PC-9 (cell line): ENCODE data around the gene ABHD8. TPM values are rescaled to one million over a fixed set of nuclear protein-coding genes. Genes with fewer than 3 reads are reported as not detected.

Source experiments
- BruUV-seq: library from RNA; stranded (reverse); fragments of 400-500 nt; replicated peaks from 2 replicates; lab custom pipeline; 2021; lab: Mats Ljungman, UMichigan
- CTCF ChIA-PET: fragments of 300-600 bp; sonication (Branson Sonifier 250); formaldehyde crosslinking; loops from one replicate; lab custom pipeline; 2022; ENCODE audit warnings: antibody characterized with exemption; lab: Charles Lee
- POLR2A ChIA-PET: fragments of 300-600 bp; sonication (Branson Sonifier 250); formaldehyde crosslinking; loops from one replicate; lab custom pipeline; 2022; ENCODE audit warnings: antibody characterized with exemption; ENCODE audit not compliant: unreplicated experiment; lab: Charles Lee
- DNase-seq, 2 experiments: peaks; one replicate each; pipeline versions ENCODE4 v3.0.0 to v3.0.0-alpha.2; 2015 to 2022; ENCODE audit warnings: mixed read lengths in 1 of 2
- H2AFZ ChIP-seq: fragments of 200-600 bp; sonication (generic); 2 replicates; pipeline ENCODE4 v1.8.1; 2017; ENCODE audit warnings: antibody characterized with exemption
- H3F3A ChIP-seq: fragments of 200-600 bp; sonication (generic); 2 replicates; pipeline ENCODE4 v1.8.1; 2017; ENCODE audit warnings: antibody characterized with exemption, mild to moderate bottlenecking, low read depth; ENCODE audit not compliant: insufficient read depth
- H3K27ac ChIP-seq: fragments of 200-600 bp; sonication (generic); 2 replicates; pipeline ENCODE4 v1.6.1; 2016; ENCODE audit warnings: mixed run types
- H3K27me3 ChIP-seq: fragments of 200-600 bp; sonication (generic); 2 replicates; pipeline ENCODE4 v1.6.1; 2016; ENCODE audit warnings: low read depth, mixed run types; ENCODE audit not compliant: insufficient read depth
- H3K36me3 ChIP-seq: fragments of 200-600 bp; sonication (generic); 2 replicates; pipeline ENCODE4 v1.6.1; 2016; ENCODE audit warnings: low read depth, mixed run types
- H3K4me1 ChIP-seq: fragments of 200-600 bp; sonication (generic); replicated peaks from 2 replicates; pipeline ENCODE4 v1.6.1; 2016; ENCODE audit warnings: mixed run types; ENCODE audit not compliant: insufficient read depth
- H3K4me2 ChIP-seq: fragments of 200-600 bp; sonication (generic); 2 replicates; pipeline ENCODE4 v1.6.1; 2017; ENCODE audit warnings: mixed run types
- H3K4me3 ChIP-seq: fragments of 200-600 bp; sonication (generic); 2 replicates; pipeline ENCODE4 v1.6.1; 2016; ENCODE audit warnings: mixed run types
- H3K79me2 ChIP-seq: fragments of 200-600 bp; sonication (generic); 2 replicates; pipeline ENCODE4 v1.6.1; 2017; ENCODE audit warnings: low read depth, mixed run types
- H3K9me2 ChIP-seq: fragments of 200-600 bp; sonication (generic); 2 replicates; pipeline ENCODE4 v1.8.1; 2017; ENCODE audit warnings: mild to moderate bottlenecking; ENCODE audit not compliant: insufficient read depth
- H3K9me3 ChIP-seq: fragments of 200-600 bp; sonication (generic); 2 replicates; pipeline ENCODE4 v1.8.1; 2016; ENCODE audit warnings: low read depth; ENCODE audit not compliant: insufficient read depth
- H4K20me1 ChIP-seq: fragments of 200-600 bp; sonication (generic); 2 replicates; pipeline ENCODE4 v1.8.1; 2017; ENCODE audit not compliant: insufficient read depth
- CTCF ChIP-seq: fragments of 200-600 bp; sonication (generic); conservative IDR thresholded peaks from 2 replicates; pipeline ENCODE4 v1.6.1; 2017; ENCODE audit warnings: mixed run types, antibody characterized with exemption, mild to moderate bottlenecking, moderate library complexity
- EZH2 ChIP-seq: fragments of 200-600 bp; sonication (generic); IDR thresholded peaks from 2 replicates; pipeline ENCODE4 v1.8.0; 2017; ENCODE audit warnings: antibody characterized with exemption, low read depth
- intact Hi-C: fragments of 100-400 bp; cut with micrococcal nuclease; formaldehyde crosslinking; loops from one replicate; pipeline ENCODE4 v1.10.0; 2022; ENCODE audit not compliant: unreplicated experiment
- total RNA-seq: library from RNA; stranded (reverse); gene quantifications from 2 replicates; pipeline ENCODE4 v1.2.3, GENCODE V29; 2021

ABHD8 gene
- total RNA-seq, 1 experiment from 2014 or later: 37.5 TPM

DNA sequence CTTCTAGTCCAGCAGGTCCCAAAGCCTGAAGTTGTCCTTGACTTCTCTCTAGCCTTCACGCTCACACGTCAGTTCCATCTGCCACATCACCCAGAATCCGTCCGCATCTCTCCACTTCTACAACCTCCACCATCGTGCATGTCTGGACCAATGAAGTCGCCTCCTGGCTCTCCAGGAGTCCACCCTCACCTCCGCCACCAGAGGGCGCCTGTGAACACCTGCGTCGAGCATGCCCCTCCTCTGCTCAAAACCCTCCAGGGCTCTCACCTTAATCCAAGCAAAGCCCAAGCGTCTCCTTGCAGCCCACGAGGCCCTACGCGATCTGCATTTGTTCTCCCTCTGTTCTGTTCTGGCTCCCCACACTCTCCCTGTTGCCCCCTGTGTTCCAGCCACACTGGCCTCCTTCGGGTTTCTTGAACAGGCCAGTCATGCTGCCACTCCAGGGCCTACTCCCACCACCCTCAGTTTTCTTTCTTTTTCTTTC, 42.3 kb downstream of the ABHD8 start:
- intact Hi-C loops: loop anchor here (2.0 to 5.0 kb wide), 2 partner anchors 14 to 34 kb away; partner anchors contain the start of gene OCEL1
- H3K4me2 ChIP-seq: peak overlapping the region; percentile 61
- no peaks in the 10 kb centered on the region for H3K36me3 ChIP-seq
- DNase-seq: peak; percentile 87 to 88
- ChIA-PET CTCF (interaction anchor here (0.7 to 1.4 kb wide), 2 partner anchors 10 to 12 kb away, joined by 5 read pairs; no protein-coding TSS in a partner anchor), POLR2A (no interaction called here)
- no peaks in the 10 kb centered on the region for H3K9me3 ChIP-seq
- no peaks in the 10 kb centered on the region for H3K79me2 ChIP-seq
- H3K27me3 ChIP-seq: no peaks in the 10 kb centered on the region
- peak overlapping the region; percentile 70; the same call in 1 of the 2 replicates for H2AFZ ChIP-seq
- no peaks in the 10 kb centered on the region for H3K9me2 ChIP-seq
- peaks cover 18% of the 10 kb centered on the region; the same call in 1 of the 2 replicates for H3F3A ChIP-seq
- H3K27ac ChIP-seq: no peak overlapping the region
- TF ChIP-seq CTCF: peak; percentile 96
- no peak for TF ChIP-seq EZH2
- H3K4me3 ChIP-seq: no peak overlapping the region
- BruUV-seq: no TSS peak
- no peaks in the 10 kb centered on the region for H4K20me1 ChIP-seq
- peaks cover 20% of the 10 kb centered on the region for H3K4me1 ChIP-seq

DNA sequence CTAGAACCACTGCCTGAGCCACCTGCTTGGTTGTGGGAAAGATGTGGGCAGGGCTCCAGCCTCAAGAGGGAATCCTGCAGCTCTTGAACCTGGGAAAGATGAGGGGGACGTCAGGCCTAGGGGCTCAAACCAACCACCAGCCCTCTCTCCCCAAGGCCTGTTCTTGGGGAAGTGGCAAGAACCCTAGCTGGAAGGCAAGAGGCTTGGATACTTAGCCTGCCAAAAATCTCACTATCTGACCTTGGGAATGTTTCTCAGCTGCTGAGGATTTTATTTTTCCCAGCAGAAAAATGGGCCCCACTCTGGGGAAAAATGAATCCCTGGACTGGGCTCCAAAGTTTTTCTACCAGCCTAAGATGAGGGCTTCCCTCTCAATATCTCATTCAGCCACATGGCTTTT, 43.3 kb downstream of the ABHD8 start:
- H3K36me3 ChIP-seq: no peaks in the 10 kb centered on the region
- ChIA-PET POLR2A (interaction anchor here (0.6 kb wide), 1 partner anchor 33 kb away, joined by 4 read pairs; no protein-coding TSS in a partner anchor), CTCF (interaction anchor here (0.5 to 1.4 kb wide), 3 partner anchors 11 to 324 kb away, joined by 4 to 5 read pairs (median 4); no protein-coding TSS in a partner anchor)
- no peak overlapping the region for H3K4me3 ChIP-seq
- H3K9me2 ChIP-seq: no peaks in the 10 kb centered on the region
- intact Hi-C loops: loop anchor here (2.0 to 5.0 kb wide), 2 partner anchors 13 to 33 kb away; partner anchors contain the start of gene OCEL1
- no peaks in the 10 kb centered on the region for H3K79me2 ChIP-seq
- H3K4me2 ChIP-seq: no peak overlapping the region
- BruUV-seq: no TSS peak
- H3K9me3 ChIP-seq: no peaks in the 10 kb centered on the region
- peaks cover 18% of the 10 kb centered on the region for H3K4me1 ChIP-seq
- H3K27ac ChIP-seq: no peak overlapping the region
- no peaks in the 10 kb centered on the region for H4K20me1 ChIP-seq
- H2AFZ ChIP-seq: no peak overlapping the region
- H3F3A ChIP-seq: peaks cover 17% of the 10 kb centered on the region
- TF ChIP-seq EZH2: no peak
- TF ChIP-seq CTCF: no peak
- no peaks in the 10 kb centered on the region for H3K27me3 ChIP-seq
- no peak for DNase-seq

DNA sequence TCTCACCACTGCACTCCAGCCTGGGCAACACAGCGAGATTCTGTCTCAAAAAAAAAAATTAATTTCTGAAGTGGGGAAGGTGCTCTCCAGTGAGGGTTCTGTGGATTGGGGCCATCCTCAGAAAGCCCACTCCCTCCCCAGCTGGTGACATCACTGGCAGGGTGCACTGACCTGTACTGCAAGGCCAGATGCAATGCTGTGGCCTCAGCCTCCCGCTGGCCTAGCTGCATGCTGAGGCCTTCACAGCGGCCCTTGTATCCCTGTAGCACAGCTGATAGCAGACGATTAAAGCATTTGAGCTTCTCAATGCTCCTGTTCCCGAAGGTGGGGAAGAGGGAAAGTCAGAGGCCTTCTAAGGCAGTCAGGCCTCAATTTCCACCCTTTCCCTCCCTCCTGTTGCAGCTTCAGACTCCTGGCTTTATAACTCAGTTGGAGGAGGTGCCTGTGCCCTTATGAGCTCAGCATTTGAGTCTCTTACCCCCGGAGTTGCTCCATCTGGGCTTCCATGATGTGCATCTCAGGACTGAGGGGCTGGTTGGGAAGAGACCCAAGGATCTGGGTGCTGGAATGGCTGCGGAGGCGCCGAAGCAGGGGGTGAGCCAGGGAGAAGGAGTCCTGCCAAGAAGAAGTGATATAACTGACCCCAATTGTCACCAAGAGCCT, 44.0 kb downstream of the ABHD8 start:
- H3K4me1 ChIP-seq: peaks cover 19% of the 10 kb centered on the region
- intact Hi-C loops: no loop called here
- no peak for DNase-seq
- no peak overlapping the region for H2AFZ ChIP-seq
- no peak overlapping the region for H3K4me2 ChIP-seq
- no peaks in the 10 kb centered on the region for H4K20me1 ChIP-seq
- TF ChIP-seq CTCF: no peak
- no peak for TF ChIP-seq EZH2
- peaks cover 20% of the 10 kb centered on the region for H3F3A ChIP-seq
- POLR2A ChIA-PET: no interaction called here
- no TSS peak for BruUV-seq
- H3K4me3 ChIP-seq: no peak overlapping the region
- CTCF ChIA-PET: interaction anchor here (0.6 kb wide), 3 partner anchors 22 to 193 kb away, joined by 3 to 8 read pairs (median 4); no protein-coding TSS in a partner anchor
- no peak overlapping the region for H3K27ac ChIP-seq
- no peaks in the 10 kb centered on the region for H3K79me2 ChIP-seq
- H3K36me3 ChIP-seq: no peaks in the 10 kb centered on the region
- no peaks in the 10 kb centered on the region for H3K27me3 ChIP-seq
- no peaks in the 10 kb centered on the region for H3K9me2 ChIP-seq
- H3K9me3 ChIP-seq: no peaks in the 10 kb centered on the region
